Neural progenitor cell (in vitro differentiated cells): ENCODE measurements around the gene SHISA5.

Experiments
- EZH2 ChIP-seq: fragments of 200-600 bp; sonication (generic); IDR thresholded peaks from 2 replicates; pipeline ENCODE4 v1.6.1; 2017; ENCODE audit warnings: antibody characterized with exemption, mild to moderate bottlenecking, moderate library complexity
- TF ChIP-seq, protein P1 (sequence below): fragments of 200-600 bp; sonication (generic); IDR thresholded peaks from 2 replicates; pipeline ENCODE4 v1.5.1; 2017; ENCODE audit warnings: antibody characterized with exemption, mild to moderate bottlenecking

DNA sequence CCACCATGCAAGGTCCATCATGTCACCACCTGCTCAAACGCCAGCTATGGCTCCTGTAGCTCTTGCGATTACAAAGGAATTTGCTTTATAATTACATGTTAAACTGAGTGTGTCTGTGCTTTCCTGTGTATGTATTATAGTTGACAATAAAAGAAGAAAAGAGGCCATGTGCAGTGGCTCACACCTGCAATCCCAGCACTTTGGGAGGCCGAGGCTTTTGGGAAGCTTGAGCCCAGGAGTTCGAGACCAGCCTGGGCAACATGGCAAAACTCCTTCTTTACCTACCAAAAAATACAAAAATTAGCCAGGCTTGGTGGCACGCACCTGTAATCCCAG lies 30.4 kb downstream of the SHISA5 start:
- TF ChIP-seq, protein P1, sequence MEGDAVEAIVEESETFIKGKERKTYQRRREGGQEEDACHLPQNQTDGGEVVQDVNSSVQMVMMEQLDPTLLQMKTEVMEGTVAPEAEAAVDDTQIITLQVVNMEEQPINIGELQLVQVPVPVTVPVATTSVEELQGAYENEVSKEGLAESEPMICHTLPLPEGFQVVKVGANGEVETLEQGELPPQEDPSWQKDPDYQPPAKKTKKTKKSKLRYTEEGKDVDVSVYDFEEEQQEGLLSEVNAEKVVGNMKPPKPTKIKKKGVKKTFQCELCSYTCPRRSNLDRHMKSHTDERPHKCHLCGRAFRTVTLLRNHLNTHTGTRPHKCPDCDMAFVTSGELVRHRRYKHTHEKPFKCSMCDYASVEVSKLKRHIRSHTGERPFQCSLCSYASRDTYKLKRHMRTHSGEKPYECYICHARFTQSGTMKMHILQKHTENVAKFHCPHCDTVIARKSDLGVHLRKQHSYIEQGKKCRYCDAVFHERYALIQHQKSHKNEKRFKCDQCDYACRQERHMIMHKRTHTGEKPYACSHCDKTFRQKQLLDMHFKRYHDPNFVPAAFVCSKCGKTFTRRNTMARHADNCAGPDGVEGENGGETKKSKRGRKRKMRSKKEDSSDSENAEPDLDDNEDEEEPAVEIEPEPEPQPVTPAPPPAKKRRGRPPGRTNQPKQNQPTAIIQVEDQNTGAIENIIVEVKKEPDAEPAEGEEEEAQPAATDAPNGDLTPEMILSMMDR, result no peak
- no peak for TF ChIP-seq EZH2
